Measurements from ENCODE around the gene PHF2. TPM values are rescaled to one million over a fixed set of nuclear protein-coding genes. Genes with fewer than 3 reads are reported as not detected.

The PHF2 gene
- total and polyA plus RNA-seq, 2 donors (not counting 1 experiment from before 2014, with no cell fraction given): 11.0 to 28.8 TPM

DNA sequence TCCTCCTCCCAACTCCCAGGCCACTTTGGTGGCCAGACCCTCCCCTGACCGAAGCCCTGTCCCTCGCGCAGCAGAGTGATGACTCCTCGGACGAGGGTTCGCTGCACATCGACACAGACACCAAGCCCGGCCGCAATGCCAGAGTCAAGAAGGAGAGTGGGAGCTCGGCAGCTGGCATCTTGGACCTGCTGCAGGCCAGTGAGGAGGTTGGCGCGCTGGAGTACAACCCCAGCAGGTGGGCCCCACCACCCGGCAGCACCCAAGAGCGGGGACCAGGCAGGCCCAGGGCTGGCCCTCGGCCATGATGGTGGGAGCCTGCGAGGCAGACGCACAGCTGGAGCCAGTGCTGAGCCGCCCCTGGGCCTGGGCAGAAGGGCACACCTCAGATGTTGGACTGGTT lies 90.6 kb downstream of the PHF2 start:
- Histone ChIP-seq H3K27me3 (replicated peaks in 1 of 4; ENCODE audit: control extremely low read depth in 1 of 4, control insufficient read depth in 3 of 4, insufficient read depth in 4 of 4, low read length in 3 of 4) (no peaks in the 10 kb centered on the region), H3K9me3 (ENCODE audit: control extremely low read depth in 1 of 3, control insufficient read depth in 2 of 3, insufficient read depth in 1 of 3, low read length in 2 of 3) (peaks cover 0 to 12% (median 0%) of the 10 kb centered on the region in 3 donors), H2AFZ (ENCODE audit: insufficient read depth, low read depth, low read length, poor library complexity, severe bottlenecking) (no peak overlapping the region), H3K27ac (ENCODE audit: low read length in 2 of 2) (no peak overlapping the region), H3K4me1 (ENCODE audit: control insufficient read depth in 2 of 2, insufficient read depth in 2 of 2, low read length in 2 of 2) (no peaks in the 10 kb centered on the region), H3K36me3 (replicated peaks in 1 of 2; ENCODE audit: control extremely low read depth in 1 of 2, control insufficient read depth in 1 of 2, extremely low read depth in 1 of 2, insufficient read depth in 2 of 2, low read length in 1 of 2) (peaks cover 0 to 14% of the 10 kb centered on the region in 2 experiments), H3K4me3 (ENCODE audit: control extremely low read depth in 1 of 5, extremely low read depth in 1 of 5, insufficient read depth in 1 of 5, low read depth in 2 of 5, low read length in 4 of 5) (no peak overlapping the region), H3K4me2 (replicated peaks; ENCODE audit: low read depth, low read length, poor library complexity, severe bottlenecking) (no peak overlapping the region), H4K20me1 (ENCODE audit: control insufficient read depth, insufficient read depth, low read length, poor library complexity, severe bottlenecking) (no peaks in the 10 kb centered on the region), H3K79me2 (ENCODE audit: control insufficient read depth, insufficient read depth, low read length) (no peaks in the 10 kb centered on the region), H3K9ac (ENCODE audit: low read length) (no peak overlapping the region)
- DNase-seq (no peak), ATAC-seq (ENCODE audit: low read depth) (no peak)
- CTCF ChIA-PET: interaction anchor here (0.6 kb wide), 1 partner anchor 96 kb away, joined by 3 read pairs; no protein-coding TSS in a partner anchor
- 96% methylated on average over 18 of the region's 18 CpGs for WGBS (ENCODE audit: insufficient coverage)
- no peaks in the 10 kb centered on the region for H3K9me3 Mint-ChIP-seq (ENCODE audit: insufficient read depth)
- no peaks in the 10 kb centered on the region for H3K27me3 Mint-ChIP-seq
- POLR2A ChIA-PET: no interaction called here
- intact Hi-C loops (cut with micrococcal nuclease): no loop called here
- no peak for TF ChIP-seq EZH2 (IDR thresholded peaks at IDR 0.05; ENCODE audit: borderline replicate concordance, insufficient read depth, low read depth, low read length, poor library complexity, severe bottlenecking)
- TF ChIP-seq, protein P1, sequence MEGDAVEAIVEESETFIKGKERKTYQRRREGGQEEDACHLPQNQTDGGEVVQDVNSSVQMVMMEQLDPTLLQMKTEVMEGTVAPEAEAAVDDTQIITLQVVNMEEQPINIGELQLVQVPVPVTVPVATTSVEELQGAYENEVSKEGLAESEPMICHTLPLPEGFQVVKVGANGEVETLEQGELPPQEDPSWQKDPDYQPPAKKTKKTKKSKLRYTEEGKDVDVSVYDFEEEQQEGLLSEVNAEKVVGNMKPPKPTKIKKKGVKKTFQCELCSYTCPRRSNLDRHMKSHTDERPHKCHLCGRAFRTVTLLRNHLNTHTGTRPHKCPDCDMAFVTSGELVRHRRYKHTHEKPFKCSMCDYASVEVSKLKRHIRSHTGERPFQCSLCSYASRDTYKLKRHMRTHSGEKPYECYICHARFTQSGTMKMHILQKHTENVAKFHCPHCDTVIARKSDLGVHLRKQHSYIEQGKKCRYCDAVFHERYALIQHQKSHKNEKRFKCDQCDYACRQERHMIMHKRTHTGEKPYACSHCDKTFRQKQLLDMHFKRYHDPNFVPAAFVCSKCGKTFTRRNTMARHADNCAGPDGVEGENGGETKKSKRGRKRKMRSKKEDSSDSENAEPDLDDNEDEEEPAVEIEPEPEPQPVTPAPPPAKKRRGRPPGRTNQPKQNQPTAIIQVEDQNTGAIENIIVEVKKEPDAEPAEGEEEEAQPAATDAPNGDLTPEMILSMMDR (IDR thresholded peaks at IDR 0.05): no peak
- H3K27ac Mint-ChIP-seq: no peak overlapping the region
- H3K4me3 Mint-ChIP-seq: no peak overlapping the region
- no peaks in the 10 kb centered on the region for H3K4me1 Mint-ChIP-seq

DNA sequence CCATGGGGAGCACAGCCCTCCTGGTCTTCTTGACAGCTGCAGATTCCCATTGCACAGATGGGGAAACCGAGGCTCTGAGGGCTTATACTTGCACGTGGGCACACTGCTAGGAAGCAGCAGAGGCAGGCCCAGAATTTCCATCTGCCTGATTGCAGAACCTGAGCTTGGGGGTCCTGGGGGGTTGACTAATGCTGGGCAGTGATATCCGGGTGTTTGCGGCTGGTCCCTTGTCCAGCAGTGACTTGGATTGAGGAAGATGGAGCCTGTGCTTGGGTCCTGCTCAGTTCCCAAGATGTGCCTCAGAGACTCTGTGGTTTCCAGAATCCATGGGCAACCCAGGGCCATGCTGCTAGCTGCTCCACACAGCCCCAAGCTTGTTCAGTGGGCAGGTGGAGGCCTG lies 91.2 kb downstream of the PHF2 start:
- H3K9me3 Mint-ChIP-seq (ENCODE audit: insufficient read depth): no peaks in the 10 kb centered on the region
- intact Hi-C loops (cut with micrococcal nuclease): no loop called here
- no peaks in the 10 kb centered on the region for H4K20me1 ChIP-seq (ENCODE audit: control insufficient read depth, insufficient read depth, low read length, poor library complexity, severe bottlenecking)
- H3K4me1 ChIP-seq (ENCODE audit: control insufficient read depth in 2 of 2, insufficient read depth in 2 of 2, low read length in 2 of 2): no peaks in the 10 kb centered on the region
- POLR2A ChIA-PET: no interaction called here
- no peaks in the 10 kb centered on the region for H3K27me3 ChIP-seq (replicated peaks in 1 of 4; ENCODE audit: control extremely low read depth in 1 of 4, control insufficient read depth in 3 of 4, insufficient read depth in 4 of 4, low read length in 3 of 4)
- H3K79me2 ChIP-seq (ENCODE audit: control insufficient read depth, insufficient read depth, low read length): no peaks in the 10 kb centered on the region
- H3K4me2 ChIP-seq (replicated peaks; ENCODE audit: low read depth, low read length, poor library complexity, severe bottlenecking): no peak overlapping the region
- no peaks in the 10 kb centered on the region for H3K27me3 Mint-ChIP-seq
- no peak overlapping the region for H3K27ac ChIP-seq (ENCODE audit: low read length in 2 of 2)
- CTCF ChIA-PET: no interaction called here
- H3K4me3 ChIP-seq (ENCODE audit: control extremely low read depth in 1 of 5, extremely low read depth in 1 of 5, insufficient read depth in 1 of 5, low read depth in 2 of 5, low read length in 4 of 5): no peak overlapping the region
- ATAC-seq (ENCODE audit: low read depth) (no peak), DNase-seq (no peak)
- H2AFZ ChIP-seq (ENCODE audit: insufficient read depth, low read depth, low read length, poor library complexity, severe bottlenecking): no peak overlapping the region
- no peak overlapping the region for H3K9ac ChIP-seq (ENCODE audit: low read length)
- peaks cover 0 to 13% of the 10 kb centered on the region in 2 experiments for H3K36me3 ChIP-seq (replicated peaks in 1 of 2; ENCODE audit: control extremely low read depth in 1 of 2, control insufficient read depth in 1 of 2, extremely low read depth in 1 of 2, insufficient read depth in 2 of 2, low read length in 1 of 2)
- peaks cover 0 to 12% (median 0%) of the 10 kb centered on the region in 3 donors for H3K9me3 ChIP-seq (ENCODE audit: control extremely low read depth in 1 of 3, control insufficient read depth in 2 of 3, insufficient read depth in 1 of 3, low read length in 2 of 3)
- H3K4me3 Mint-ChIP-seq: no peak overlapping the region
- TF ChIP-seq EZH2 (IDR thresholded peaks at IDR 0.05; ENCODE audit: borderline replicate concordance, insufficient read depth, low read depth, low read length, poor library complexity, severe bottlenecking): no peak
- TF ChIP-seq, protein P1 (IDR thresholded peaks at IDR 0.05): no peak
- H3K4me1 Mint-ChIP-seq: no peaks in the 10 kb centered on the region
- 71% methylated on average over 4 of the region's 4 CpGs for WGBS (ENCODE audit: insufficient coverage)
- H3K27ac Mint-ChIP-seq: no peak overlapping the region
